Retina (tissue), 1 donor: ENCODE data around the gene PLPP7.
"Not testable (repeated sequence)": the region's sequence is repeated elsewhere in the genome, so short reads cannot be mapped to it uniquely, and the experiment has no call there.

Experiments used
- DNase-seq: peaks from one replicate; pipeline ENCODE4 v3.0.0-alpha.2; 2016

The PLPP7 gene

DNA sequence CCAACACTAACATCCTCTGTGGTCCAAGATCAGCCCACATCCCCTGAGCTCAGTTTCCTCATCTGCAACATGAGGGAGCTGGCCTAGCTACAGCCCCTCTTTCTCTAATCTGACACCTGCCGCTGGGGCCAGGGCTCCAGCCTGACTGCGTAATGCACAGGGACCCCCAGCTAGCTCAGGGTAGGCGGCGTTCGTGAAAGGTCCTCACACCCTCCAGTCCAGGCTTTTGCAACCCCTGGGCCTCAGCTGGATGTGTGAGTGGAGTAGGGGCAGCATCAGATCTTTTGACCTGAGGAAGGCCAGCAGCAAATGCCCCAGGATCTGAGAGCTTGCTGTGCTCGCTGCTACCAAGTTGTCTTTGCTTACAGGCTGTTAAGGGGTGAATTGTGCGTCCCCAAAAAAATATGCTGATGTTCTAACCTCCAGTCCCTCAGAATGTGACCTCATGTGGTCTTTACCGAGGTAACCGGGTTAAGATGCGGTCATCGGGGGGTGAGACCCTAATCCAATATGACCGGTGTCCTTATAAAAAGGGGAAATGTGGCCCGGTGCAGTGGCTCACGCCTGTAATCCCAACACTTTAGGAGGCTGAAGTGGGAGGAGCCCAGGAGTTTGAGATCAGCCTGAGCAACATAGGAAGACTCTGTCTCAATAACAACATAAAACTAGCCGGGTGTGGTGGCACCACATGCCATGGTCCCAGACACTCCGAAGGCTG lies 47.8 kb downstream of the PLPP7 start:
- no peak for DNase-seq

DNA sequence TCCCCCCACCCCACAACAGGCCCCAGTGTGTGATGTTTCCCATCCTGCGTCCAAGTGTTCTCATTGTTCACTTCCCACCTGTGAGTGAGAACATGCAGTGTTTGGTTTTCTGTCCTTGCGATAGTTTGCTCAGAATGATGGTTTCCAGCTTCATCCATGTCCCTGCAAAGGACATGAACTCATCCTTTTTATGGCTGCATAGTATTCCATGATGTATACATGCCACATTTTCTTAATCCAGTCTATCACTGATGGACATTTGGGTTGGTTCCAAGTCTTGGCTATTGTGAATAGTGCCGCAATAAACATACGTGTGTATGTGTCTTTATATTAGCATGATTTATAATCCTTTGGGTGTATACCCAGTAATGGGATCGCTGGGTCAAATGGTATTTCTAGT lies 49.7 kb downstream of the PLPP7 start:
- DNase-seq: not testable (repeated sequence)

DNA sequence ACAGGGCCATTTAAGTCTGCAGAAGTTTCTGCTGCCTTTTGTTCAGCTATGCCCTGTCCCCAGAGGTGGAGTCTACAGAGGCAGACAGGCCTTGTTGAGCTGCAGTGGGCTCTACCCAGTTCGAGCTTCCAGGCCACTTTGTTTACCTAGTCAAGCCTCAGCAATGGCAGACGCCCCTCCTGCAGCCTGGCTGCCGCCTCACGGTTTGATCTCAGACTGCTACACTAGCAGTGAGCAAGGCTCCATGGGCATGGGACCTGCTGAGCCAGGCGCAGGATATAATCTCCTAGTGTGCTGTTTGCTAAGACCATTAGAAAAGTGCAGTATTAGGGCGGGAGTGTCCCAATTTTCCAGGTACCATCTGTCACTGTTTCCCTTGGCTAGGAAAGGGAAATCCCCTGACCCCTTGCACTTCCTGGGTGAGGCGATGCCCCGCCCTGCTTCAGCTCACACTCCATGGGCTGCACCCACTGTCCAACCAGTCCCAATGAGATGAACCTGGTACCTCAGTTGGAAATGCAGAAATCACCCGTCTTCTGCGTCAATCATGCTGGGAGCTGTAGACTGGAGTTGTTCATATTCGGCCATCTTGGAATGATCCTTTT lies 55.5 kb downstream of the PLPP7 start:
- not testable (repeated sequence) for DNase-seq

GRCh38 chr9:131346559-131346958 lies 57.0 kb downstream of the PLPP7 start:
- DNase-seq: no peak

GRCh38 chr9:131347376-131348020 lies 58.0 kb downstream of the PLPP7 start:
- no peak for DNase-seq

- DNase-seq: no peak
Measured at GRCh38 chr9:131348631-131349521, 59.4 kb downstream of the PLPP7 start.

DNA sequence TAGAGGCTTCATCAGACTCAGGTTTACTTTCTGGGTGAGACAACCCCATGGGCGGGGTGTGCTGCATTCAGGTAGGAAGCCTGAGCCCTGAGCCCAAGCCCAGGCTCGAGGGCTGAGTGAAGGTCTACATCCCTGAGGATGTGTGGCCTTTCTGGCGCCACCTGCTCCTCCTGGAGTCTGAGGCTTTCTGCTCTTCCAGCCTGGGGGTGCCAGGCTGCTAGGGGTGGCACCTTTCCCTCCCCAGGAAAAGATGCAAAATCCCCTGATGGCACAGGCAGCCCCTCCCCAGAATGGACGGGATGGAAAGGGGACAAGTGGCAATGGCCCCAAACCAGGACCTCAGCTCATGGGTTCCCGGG lies 60.0 kb downstream of the PLPP7 start:
- no peak for DNase-seq

GRCh38 chr9:131349881-131350563 lies 60.5 kb downstream of the PLPP7 start:
- DNase-seq: peak; percentile 92

- DNase-seq: not testable (repeated sequence)
Measured at GRCh38 chr9:131356479-131356878, 67.0 kb downstream of the PLPP7 start.

GRCh38 chr9:131358556-131358955 lies 69.0 kb downstream of the PLPP7 start:
- DNase-seq: no peak
